Coronary artery (tissue), 2 donors: ENCODE results near the gene DOCK10.
"Not testable (repeated sequence)": the region's sequence is repeated elsewhere in the genome, so short reads cannot be mapped to it uniquely, and the experiment has no call there.

Experiments used
- DNase-seq: peaks from one replicate; pipeline ENCODE4 v3.0.0-alpha.2; 2017; ENCODE audit warnings: low spot score
- H3K27ac ChIP-seq, 2 donors: fragments of 200-600 bp; sonication (generic); one replicate each; pipeline ENCODE4 v1.5.1; 2016 to 2019
- H3K4me3 ChIP-seq: fragments of 200-600 bp; sonication (generic); 2 replicates; pipeline ENCODE4 v1.5.1; 2016; ENCODE audit warnings: mild to moderate bottlenecking, moderate library complexity
- TF ChIP-seq, protein P1 (sequence below): fragments of 200-600 bp; sonication (generic); IDR thresholded peaks from one replicate; pipeline ENCODE4 v1.5.1; 2019; ENCODE audit warnings: antibody characterized with exemption

The DOCK10 gene

DNA sequence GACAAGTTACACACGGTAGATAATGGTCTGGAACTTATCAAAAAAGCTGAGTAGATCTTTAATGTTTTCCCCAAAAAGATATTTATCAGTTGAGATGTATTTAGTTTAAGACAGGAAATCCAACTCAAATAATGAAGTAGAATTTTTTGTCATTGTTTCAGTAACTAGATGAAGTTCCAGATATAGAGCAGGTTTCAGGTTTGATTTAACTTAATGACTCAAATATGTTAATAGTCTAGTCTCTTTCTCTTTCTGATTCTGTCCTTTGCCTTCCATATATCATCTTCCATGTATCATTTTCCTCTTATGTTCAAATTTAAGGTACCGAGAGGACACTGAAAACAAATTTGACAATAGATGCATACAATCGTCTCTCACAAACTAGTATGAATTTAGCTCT is 23.6 kb upstream of the DOCK10 start:
- Histone ChIP-seq H3K27ac (no peak overlapping the region), H3K4me3 (no peak overlapping the region)
- DNase-seq, result no peak
- TF ChIP-seq, protein P1, sequence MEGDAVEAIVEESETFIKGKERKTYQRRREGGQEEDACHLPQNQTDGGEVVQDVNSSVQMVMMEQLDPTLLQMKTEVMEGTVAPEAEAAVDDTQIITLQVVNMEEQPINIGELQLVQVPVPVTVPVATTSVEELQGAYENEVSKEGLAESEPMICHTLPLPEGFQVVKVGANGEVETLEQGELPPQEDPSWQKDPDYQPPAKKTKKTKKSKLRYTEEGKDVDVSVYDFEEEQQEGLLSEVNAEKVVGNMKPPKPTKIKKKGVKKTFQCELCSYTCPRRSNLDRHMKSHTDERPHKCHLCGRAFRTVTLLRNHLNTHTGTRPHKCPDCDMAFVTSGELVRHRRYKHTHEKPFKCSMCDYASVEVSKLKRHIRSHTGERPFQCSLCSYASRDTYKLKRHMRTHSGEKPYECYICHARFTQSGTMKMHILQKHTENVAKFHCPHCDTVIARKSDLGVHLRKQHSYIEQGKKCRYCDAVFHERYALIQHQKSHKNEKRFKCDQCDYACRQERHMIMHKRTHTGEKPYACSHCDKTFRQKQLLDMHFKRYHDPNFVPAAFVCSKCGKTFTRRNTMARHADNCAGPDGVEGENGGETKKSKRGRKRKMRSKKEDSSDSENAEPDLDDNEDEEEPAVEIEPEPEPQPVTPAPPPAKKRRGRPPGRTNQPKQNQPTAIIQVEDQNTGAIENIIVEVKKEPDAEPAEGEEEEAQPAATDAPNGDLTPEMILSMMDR, result no peak

DNA sequence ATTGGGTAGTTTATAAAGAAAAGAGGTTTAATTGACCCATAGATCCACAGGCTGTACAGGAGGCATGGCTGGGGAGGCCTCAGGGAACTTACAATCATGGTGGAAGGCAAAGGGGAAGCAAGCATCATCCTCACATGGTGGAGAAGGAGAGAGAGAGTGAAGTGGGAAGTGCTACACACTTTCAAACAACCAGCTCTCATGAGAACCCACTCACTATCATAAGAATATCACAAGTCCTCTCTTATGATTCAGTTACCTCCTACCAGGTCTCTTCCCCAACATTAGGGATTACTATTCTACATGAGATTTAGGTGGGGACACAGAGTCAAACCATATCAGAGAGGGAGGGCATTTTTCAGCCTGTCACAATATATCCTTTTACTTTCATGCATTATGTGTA is 22.7 kb upstream of the DOCK10 start:
- no peak overlapping the region for H3K4me3 ChIP-seq
- TF ChIP-seq, protein P1, result no peak
- no peak overlapping the region for H3K27ac ChIP-seq
- no peak for DNase-seq

DNA sequence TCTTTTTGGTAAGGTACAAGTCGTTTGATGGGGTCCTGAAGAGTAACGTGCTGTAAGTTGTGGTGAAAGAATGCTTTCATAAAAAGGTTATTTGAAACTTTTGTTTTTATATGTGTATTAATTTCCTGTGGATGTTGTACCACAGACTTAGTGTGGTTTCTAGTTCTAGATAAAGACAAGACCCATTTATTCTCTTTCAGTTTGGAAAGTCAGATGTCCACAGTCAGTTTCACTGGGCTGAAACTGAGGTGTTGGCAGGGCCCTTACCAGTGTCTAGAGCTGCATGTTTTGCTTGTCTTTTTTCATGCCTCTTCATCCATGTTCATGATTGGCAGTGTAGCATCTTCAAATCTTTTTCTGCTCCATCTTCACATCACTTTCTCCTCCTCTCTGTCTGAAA is 22.1 kb upstream of the DOCK10 start:
- DNase-seq, result no peak
- H3K4me3 ChIP-seq, result no peak overlapping the region
- TF ChIP-seq, protein P1, result no peak
- H3K27ac ChIP-seq, result no peak overlapping the region

DNA sequence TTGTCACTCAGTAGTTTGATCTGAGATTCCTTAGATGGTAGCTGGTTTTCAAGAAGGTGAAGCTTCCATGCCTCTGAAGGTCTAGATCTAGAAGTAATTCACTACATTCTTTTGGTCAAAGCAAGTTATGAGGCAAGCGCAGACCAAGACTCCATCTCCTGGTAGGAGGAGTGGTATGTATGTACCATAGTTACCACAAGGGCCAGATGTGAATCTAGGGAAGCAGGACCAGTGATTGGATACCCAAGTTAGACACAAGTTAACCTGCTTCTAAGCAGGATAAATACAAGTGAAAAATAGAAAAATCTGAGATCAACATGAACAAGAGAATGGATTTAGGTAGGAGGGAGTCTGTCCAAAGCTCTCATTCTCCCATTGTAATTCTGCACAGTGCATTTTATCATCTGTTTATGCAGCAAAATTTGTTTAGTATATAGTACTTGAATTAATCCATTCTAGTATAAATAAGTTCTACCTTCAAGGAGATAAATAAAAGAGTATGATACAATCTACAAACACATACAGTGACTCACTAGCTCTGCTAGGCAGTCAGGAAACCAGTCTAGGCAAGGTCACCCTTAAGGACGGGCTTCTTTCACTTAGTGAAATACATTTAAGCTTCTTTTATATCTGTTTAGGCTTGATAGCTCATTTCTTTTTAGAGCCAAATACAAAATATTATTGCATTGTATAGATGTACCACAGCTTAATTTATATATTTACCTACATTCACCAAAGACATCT is 14.2 kb upstream of the DOCK10 start:
- Histone ChIP-seq H3K27ac (no peak overlapping the region), H3K4me3 (no peak overlapping the region)
- no peak for DNase-seq
- TF ChIP-seq, protein P1, result no peak

DNA sequence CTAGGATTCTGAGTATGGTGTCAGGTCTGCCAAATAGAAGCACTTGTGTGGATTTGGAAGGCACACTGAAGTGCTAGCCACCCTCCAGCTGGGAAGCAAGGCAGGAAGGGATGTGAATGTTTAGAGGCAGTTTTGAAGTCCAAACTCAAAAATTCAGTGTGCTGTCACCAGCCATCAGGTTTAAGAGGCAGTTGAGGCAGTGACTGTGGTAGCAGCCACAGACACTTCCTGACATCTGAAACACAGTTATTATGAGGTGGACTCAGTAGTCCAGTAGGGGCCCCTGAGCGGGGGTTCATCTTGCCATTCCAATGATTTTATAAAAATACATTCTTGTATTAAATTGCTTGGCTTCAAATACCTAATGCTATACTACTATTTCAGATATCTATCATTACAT is 13.4 kb upstream of the DOCK10 start:
- TF ChIP-seq, protein P1, result no peak
- no peak overlapping the region for H3K27ac ChIP-seq
- no peak overlapping the region for H3K4me3 ChIP-seq
- DNase-seq, result no peak

DNA sequence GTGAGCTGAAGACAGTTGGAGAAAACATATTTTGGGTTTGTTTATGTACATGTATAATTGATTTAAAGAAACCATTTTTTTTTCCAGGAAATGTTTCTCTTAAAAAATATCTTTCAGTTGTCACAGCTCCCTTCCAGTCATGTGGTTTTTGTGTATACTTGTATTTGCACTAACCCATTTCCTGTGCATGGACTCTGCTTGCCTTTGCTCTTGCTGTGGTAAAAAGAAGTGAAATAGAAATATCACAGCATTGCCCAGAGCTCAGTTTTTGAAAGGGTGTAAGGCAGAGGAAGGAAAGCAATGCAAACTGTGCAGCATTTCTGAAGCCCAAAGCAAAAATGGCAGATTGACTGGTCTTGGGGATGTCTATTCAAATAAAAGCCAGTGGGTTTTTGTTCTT is 10.4 kb upstream of the DOCK10 start:
- Histone ChIP-seq H3K27ac (no peak overlapping the region), H3K4me3 (no peak overlapping the region)
- no peak for DNase-seq
- TF ChIP-seq, protein P1, result no peak

DNA sequence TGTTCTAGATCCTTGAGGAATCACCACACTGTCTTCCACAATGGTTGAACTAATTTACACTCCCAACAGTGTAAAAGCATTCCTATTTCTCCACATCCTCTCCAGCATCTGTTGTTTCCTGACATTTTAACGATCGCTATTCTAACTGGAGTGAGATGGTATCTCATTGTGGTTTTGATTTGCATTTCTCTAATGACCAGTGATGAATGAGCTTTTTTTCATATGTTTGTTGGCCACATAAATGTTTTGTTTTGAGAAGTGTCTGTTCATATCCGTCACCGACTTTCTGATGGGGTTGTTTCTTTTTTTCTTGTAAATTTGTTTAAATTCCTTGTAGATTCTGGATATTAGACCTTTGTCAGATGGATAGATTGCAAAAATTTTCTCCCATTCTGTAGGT is 5.2 kb upstream of the DOCK10 start:
- not testable (repeated sequence) for DNase-seq, H3K27ac ChIP-seq, H3K4me3 ChIP-seq
